Neural crest cell (in vitro differentiated cells): ENCODE data around the gene S100A8. TPM values are rescaled to one million over a fixed set of nuclear protein-coding genes. Genes with fewer than 3 reads are reported as not detected.

Source experiments
- DNase-seq: peaks from one replicate; pipeline ENCODE4 v3.0.0; 2021; ENCODE audit warnings: low read depth, mixed read lengths, low spot score
- H3K27ac Mint-ChIP-seq: one replicate; pipeline ENCODE4 v1.8.0; 2021; ENCODE audit warnings: mild to moderate bottlenecking, mixed read lengths; ENCODE audit not compliant: unreplicated experiment
- H3K27me3 Mint-ChIP-seq: 2 replicates; pipeline ENCODE4 v1.8.0; 2021; ENCODE audit warnings: low read depth, mild to moderate bottlenecking, mixed read lengths
- H3K36me3 Mint-ChIP-seq: 2 replicates; pipeline ENCODE4 v1.8.0; 2021; ENCODE audit warnings: low read depth, mild to moderate bottlenecking, mixed read lengths
- H3K4me1 Mint-ChIP-seq: 2 replicates; pipeline ENCODE4 v1.8.0; 2021; ENCODE audit warnings: mixed read lengths
- H3K4me3 Mint-ChIP-seq: one replicate; pipeline ENCODE4 v1.8.0; 2021; ENCODE audit warnings: mild to moderate bottlenecking, mixed read lengths
- H3K9me3 Mint-ChIP-seq: 2 replicates; pipeline ENCODE4 v1.8.0; 2021; ENCODE audit warnings: mixed read lengths
- CTCF ChIP-seq: fragments of 200-600 bp; sonication (generic); conservative IDR thresholded peaks from 2 replicates; pipeline ENCODE4 v1.5.0; 2021; ENCODE audit warnings: antibody characterized with exemption, mild to moderate bottlenecking
- total RNA-seq: library from RNA; stranded (reverse); gene quantifications from 2 replicates; pipeline ENCODE4 v1.2.1, GENCODE V29; 2021

The S100A8 gene
- total RNA-seq, 1 donor from 2014 or later = not detected

- Mint-ChIP-seq H3K4me1 (no peaks in the 10 kb centered on the region), H3K27ac (no peak overlapping the region), H3K4me3 (no peak overlapping the region), H3K9me3 (no peaks in the 10 kb centered on the region), H3K36me3 (no peaks in the 10 kb centered on the region), H3K27me3 (peaks cover 82% of the 10 kb centered on the region)
- DNase-seq = no peak
- no peak for TF ChIP-seq CTCF
Observed at GRCh38 chr1:153345187-153346076, 45.4 kb downstream of the S100A8 start.

GRCh38 chr1:153344718-153345025 is 46.2 kb downstream of the S100A8 start:
- no peak for TF ChIP-seq CTCF
- Mint-ChIP-seq H3K4me1 (no peaks in the 10 kb centered on the region), H3K4me3 (no peak overlapping the region), H3K36me3 (no peaks in the 10 kb centered on the region), H3K9me3 (no peaks in the 10 kb centered on the region), H3K27ac (no peak overlapping the region), H3K27me3 (peaks cover 81% of the 10 kb centered on the region)
- DNase-seq = no peak

GRCh38 chr1:153343811-153344717 is 46.8 kb downstream of the S100A8 start:
- Mint-ChIP-seq H3K27ac (no peak overlapping the region), H3K4me3 (no peak overlapping the region), H3K27me3 (peaks cover 79% of the 10 kb centered on the region), H3K36me3 (no peaks in the 10 kb centered on the region), H3K4me1 (no peaks in the 10 kb centered on the region), H3K9me3 (no peaks in the 10 kb centered on the region)
- DNase-seq = no peak
- TF ChIP-seq CTCF = no peak

- Mint-ChIP-seq H3K9me3 (no peaks in the 10 kb centered on the region), H3K4me1 (no peaks in the 10 kb centered on the region), H3K27ac (no peak overlapping the region), H3K36me3 (no peaks in the 10 kb centered on the region), H3K27me3 (peaks cover 80% of the 10 kb centered on the region), H3K4me3 (no peak overlapping the region)
- no peak for DNase-seq
- no peak for TF ChIP-seq CTCF
Observed at GRCh38 chr1:153343040-153343681, 47.7 kb downstream of the S100A8 start.

GRCh38 chr1:153342178-153342577 is 48.7 kb downstream of the S100A8 start:
- Mint-ChIP-seq H3K27me3 (peaks cover 80% of the 10 kb centered on the region), H3K4me1 (no peaks in the 10 kb centered on the region), H3K36me3 (no peaks in the 10 kb centered on the region), H3K4me3 (no peak overlapping the region), H3K9me3 (no peaks in the 10 kb centered on the region), H3K27ac (no peak overlapping the region)
- DNase-seq = no peak
- no peak for TF ChIP-seq CTCF
